LHCN-M2 (cell line): ENCODE measurements around the gene ARSB. TPM values are rescaled to one million over a fixed set of nuclear protein-coding genes. Genes with fewer than 3 reads are reported as not detected.
"Not testable (repeated sequence)": the region's sequence is repeated elsewhere in the genome, so short reads cannot be mapped to it uniquely, and the experiment has no call there.

Experiments used
- DNase-seq: peaks from one replicate; pipeline ENCODE4 v3.0.0-alpha.2; 2012; ENCODE audit warnings: low read depth
- total RNA-seq: library from RNA; depleted of rRNA; stranded (reverse); fragments of >200 nt; gene quantifications from 2 replicates; pipeline ENCODE4 v1.2.3, GENCODE V29; 2014

The ARSB gene
- total RNA-seq, 1 experiment from 2014 or later, result 27.3 TPM

DNA sequence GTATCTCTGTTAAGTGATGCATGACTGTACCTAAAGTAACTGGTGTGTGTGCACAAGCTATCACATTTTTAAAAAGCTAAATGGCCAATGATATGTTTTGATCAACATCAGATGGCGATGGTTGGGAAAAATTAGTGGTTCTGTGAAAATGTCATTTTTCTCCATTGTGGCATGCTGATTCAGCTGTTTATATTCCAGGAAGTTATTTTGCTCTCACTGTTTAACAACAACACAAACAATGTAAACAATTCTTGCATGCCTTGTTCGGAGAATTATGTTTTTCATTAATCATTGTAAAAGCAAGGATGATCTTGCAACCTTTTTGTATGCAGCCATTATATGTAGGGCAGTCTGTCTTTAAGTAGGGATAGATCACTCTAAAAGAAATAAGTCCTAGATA, 230.5 kb downstream of the ARSB start:
- DNase-seq, result no peak

DNA sequence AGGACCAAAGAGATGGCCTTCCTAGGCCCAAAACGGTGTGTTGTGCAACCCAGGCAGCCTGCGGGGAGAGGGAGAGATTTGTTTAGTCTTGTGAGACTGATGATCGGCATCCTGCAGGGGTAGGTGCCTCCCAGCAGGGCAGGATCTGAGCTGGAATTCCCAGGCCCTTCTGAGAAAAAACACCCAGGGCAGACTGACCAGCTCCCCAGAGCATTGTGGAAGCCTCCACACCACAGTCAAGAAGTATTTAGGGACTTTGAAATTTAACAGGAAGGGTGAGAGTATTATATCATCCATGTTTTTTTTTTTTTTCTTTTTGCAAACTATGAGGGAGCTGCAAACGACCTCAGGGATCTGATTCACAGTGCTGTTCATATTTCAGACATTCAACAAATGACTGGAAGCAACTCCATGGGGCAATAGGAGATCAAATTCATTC, 232.0 kb downstream of the ARSB start:
- peak; percentile 37 for DNase-seq

DNA sequence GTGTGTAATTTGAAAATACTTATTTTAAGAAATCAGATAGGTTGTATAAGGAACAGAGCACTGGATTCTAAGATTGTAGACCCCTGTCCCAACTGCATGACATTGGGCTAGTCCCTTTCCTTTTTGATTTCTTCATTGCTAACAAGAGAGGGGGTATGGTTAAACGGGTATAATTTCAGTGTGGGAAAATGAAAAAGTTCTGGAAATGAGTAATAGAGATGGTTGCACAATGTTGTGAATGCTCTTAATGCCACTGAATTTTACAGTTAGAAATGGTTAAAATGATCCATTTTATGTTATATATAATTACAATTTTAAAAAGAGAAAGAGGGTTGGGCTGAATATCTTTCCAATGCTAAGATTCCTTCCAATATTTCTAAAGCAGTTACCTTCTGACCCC, 233.2 kb downstream of the ARSB start:
- no peak for DNase-seq

DNA sequence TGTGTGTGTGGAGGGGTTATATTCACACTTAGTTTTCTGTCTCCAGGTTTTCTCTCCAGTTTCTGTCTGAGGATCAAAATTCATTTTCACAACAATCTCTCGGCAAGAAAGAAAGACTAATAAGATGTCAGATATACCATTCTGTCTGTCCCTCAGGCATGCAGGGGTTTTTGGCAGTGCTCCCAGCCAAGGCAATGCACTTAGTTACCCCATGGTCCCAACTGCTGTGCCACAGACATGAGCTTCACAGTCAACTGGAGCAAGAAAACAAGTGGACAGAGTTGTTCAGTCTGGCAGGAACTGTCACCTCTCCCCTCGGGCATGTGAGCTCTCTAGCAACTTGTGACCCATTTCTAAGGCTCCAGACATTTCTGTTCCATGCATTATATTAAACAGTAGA, 234.8 kb downstream of the ARSB start:
- no peak for DNase-seq

DNA sequence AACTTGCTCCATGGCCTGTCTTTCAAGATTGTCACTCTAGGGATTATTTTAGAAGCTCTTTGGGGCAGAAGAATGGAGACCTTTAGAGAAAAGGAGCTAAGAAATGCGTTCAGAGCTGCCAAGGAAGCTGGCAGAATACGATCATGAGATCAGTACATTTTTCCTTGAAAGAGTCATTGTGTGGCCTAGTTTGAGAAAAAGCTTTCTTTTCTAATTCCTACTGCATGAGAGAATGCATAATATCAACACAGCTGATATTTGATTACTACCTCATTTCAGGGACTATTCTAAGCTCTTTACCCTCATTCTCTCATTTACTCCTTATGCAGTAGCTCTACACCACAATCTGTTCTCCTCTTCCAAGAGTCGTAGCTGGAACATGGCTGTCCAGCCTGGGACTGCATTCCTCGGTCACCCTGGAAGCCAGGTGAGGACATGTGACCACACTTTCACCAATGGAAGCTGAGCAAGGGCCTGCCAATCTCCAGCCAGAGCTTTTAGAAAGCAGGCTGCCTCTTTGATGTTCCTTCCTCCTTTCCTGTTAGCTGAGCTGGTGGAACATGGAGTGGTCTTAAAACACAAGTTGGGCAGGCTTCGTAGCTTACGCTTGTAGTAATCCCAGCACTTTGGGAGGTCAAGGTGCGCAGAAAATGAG, 237.3 kb downstream of the ARSB start:
- DNase-seq, result peak; percentile 55

DNA sequence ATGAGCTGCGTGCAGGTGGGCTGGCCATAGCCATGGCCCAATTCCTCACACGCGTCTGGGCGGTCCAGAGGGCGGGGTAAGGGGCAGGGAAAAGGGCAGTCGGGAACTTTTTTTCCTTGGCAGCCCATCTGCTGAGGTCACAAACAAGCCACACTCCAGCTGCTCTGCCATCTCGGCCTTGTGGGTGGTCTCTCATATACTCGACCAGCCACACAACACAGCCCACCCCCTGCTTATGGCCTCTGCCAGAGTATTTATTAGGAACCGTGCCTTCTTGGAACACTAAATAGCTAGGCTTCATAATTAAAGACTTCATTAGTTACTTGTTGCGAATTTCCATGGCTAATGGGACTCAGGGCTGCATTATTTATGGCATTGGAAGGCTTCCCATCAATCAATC, 238.1 kb downstream of the ARSB start:
- DNase-seq, result no peak

DNA sequence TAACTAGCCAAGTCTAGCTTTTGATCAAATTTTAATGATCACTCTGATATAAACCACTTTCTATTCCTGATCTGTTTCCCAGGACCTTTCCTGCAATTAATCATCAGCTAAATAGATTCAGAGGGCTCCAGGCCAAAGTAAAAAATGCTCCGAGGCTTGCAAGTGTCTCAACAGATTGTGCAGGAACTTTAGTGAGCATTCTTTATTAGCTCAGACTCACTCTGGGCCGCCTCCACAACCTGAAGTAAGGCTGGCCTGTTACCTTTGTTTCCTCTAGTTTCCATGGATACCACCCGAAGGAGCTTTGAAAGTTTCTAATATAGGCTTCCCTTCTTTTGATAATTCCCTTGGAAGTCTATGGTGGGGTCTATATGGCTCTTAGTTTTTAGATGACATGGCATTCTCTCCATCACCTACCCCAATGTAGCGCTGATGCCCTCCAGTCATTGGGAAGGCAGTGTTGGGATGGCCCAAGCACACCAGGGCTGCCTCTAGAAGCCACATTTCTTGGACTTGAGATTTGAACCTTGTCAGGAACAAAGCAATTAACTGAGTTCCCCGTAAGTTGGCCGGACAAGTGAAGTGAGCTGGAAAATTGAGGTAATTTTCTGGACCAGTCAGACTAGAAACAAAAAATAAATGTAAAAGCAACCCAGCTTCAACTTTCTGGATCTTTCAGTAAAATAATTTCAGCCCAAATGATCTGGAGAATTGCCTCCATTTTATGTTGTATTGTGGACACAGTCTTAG, 238.9 kb downstream of the ARSB start:
- no peak for DNase-seq

DNA sequence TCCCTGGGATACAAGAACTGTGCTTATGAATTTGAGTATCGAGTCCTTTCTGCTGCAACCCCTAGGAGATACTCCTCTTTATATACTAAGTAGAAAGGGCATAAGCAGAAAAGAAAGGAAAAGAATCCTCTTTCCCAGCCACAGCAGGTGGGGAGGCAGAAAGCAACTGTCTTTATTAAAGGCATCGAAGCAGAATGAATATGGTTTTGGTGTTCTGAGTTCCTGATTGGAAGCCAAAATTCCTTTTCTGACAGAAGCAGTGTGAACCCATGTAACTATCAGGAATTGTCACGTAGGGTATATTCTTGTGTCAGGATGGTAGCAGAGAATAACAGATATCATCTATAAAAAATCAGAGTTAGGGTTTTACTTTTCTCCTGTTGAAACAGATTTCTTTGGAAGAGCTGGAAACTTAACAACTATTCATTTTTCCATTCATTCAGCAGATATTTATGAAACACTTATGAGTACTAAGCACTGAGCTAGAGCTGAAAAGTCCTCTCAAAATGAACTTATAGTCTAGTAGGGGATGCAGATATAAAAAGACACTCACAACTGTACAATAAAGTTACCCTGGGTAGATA, 240.1 kb downstream of the ARSB start:
- DNase-seq, result no peak

DNA sequence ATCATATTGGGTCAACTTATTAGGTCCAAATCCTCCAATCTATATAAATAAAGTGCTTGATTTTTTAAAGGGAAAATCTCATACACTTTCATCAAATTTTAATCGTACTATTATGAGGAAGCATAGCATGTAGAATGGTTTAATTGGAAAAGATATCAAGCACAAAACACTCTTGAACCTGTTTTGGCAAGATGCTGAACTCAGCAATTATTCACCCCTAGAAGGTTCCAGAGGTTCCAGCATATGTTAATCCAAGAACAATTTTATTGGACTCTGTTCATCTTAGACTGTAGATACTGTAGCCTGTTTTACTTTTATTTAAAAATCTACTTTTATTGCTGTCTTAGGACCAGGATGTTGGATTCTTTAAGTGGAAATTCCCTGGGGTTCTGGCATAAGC, 244.1 kb downstream of the ARSB start:
- DNase-seq, result no peak

DNA sequence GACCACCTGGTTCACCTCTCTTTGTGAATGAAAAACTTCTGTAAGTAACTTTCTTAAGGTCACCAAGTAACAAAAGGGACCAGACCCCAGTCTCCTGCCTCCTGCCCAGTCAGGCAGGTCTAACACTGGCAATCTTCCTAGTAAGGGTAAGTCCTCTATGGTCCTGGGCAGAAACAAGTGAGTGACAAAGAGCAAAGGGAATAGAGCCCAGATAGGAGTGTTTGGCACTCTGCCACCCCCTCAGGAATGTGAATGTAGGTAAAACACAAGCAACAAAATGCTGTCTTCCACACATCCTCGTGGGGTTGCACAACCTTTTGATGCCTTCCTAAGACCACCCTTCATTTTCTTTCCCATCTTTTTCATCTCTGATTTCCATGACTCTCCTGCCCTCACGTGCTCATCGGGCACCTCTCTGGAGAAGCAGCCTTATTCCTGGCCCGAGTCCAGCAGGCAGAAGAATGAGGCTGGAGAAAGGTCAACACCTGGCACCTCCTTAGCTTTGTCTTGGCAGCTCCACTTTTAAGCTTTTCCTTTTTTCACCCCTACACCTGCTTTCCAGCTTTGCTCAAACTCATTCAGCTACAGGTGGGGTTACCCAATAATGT, 246.3 kb downstream of the ARSB start:
- no peak for DNase-seq

DNA sequence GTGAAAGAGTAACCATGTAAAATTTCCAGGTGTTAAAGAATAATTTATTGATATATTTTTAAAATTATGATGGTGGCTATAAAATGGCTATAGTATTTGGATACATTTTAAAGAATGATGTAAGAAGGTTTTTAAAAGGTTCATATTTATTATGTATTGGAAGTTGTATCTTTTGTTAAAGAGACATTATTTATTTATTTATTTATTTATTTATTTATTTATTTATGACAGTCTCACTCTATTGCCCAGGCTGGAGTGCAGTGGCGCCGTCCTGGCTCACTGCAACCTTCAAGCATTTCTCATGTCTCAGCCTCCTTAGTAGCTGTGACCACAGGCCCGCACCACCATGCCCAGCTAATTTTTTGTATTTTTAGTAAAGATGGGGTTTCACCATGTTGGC, 247.0 kb downstream of the ARSB start:
- DNase-seq, result no peak

DNA sequence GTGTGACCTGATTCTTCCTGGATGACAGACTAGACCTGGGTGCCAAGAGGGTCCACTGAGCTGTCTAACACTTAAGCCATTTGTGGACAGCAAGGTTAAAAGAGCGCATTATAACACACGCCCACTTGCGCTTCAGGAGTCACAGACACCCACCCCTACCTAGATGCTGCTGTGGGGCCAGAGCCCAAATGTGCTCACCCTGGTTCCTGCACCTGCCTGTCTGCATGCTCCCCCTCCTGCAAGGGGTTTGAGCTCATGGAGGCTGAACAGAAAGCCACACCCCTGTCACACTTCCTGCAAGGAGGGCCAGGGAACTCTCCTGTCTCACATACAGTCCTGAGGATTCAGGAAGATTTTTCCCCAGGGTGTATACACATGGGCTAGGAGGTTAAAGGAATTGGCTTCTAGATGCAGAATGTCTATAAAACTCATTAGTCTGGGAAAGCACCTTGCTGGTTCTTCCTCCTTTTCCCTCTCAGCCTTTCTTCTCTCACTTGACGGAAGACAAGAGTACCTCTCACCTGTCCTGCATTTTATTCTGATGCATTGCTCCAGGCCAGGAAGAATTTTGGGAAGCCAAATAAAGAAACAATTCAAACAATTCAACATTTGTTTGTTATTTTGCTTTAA, 249.2 kb downstream of the ARSB start:
- no peak for DNase-seq

DNA sequence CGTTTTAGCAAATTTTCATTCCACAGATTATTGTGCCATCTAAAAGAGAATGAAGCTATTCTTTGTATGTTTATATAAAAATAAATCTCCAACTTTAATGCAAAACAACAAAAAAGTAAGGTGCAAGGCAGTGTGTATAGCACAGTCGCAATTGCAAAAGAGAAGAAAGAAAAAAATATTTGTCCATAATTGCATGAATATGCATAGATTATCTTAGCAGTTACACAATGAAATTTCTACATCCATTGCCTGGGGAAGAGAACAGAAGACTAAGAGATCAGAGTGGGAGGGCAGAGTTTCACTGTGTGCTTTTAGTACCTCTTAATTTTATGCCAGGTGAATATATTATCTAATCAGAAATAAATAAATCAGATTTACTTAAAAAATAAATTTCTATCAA, 250.2 kb downstream of the ARSB start:
- no peak for DNase-seq

DNA sequence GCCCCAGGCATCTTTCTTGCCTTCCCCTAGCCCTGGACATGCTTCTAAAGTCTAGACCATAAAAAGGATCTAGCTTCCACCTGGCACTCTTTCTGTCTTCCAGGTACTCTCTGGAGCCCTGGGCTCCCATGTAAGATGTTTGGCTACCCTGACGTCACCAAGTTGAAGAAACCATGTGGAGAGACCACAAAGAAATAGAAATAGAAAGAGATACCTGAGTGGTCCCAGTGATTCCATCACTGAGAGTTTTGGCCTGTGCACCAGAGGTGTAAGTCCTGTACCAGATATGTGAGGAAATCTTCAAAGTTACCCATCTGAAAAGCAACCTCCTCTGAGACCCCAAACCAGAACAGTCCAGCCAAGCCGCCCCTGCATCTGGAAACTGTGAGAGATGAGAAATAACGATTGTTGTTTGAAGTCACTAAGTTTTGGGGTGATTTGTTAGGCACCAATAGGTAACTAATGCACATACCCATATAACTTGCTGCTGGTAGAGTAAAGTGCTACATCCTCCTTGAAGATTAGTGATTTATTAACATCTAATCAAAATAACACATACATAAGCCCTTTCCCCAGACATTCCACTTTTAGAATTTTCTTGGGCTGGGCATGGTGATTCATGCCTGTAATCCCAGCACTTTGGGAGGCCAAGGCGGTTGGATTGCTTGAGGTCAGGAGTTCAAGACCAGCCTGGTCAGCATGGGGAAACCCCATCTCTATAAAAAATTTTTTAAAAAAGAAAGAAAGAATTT, 250.8 kb downstream of the ARSB start:
- DNase-seq, result no peak

DNA sequence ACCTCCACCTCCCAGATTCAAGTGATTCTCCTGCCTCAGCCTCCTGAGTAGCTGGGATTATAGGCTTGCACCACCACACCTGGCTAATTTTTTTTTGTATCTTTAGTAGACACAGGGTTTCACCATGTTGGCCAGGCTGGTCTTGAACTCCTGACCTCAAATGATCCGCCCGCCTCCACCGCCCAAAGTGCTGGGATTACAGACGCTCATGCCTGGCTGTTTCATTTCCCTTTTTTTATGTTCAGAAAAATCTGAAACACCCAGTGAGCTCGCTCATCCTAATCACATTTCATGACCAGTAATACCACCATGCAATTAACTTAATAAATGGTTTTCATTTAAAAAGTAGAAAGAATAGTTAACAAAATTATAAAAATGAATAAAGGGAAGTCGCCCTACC, 252.4 kb downstream of the ARSB start:
- DNase-seq, result not testable (repeated sequence)

DNA sequence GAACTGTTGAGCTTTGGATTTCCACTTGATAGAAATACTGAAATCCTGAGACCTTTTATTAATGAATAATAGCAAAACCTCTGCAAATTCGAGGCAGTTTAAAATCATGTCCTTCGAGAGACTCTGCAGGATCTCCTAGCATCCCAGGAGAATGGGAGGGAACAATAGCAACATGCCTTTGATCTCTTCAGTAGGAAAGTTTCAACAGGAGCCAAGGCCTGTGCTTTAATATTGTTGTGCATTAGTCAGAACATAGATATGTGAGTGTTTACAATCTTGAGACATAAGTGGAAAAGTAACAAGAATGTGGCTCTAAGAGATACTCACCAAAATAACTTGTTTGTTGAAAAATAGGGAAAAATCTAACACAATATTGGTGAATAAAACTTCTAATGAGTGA, 253.2 kb downstream of the ARSB start:
- peak; percentile 32 for DNase-seq

DNA sequence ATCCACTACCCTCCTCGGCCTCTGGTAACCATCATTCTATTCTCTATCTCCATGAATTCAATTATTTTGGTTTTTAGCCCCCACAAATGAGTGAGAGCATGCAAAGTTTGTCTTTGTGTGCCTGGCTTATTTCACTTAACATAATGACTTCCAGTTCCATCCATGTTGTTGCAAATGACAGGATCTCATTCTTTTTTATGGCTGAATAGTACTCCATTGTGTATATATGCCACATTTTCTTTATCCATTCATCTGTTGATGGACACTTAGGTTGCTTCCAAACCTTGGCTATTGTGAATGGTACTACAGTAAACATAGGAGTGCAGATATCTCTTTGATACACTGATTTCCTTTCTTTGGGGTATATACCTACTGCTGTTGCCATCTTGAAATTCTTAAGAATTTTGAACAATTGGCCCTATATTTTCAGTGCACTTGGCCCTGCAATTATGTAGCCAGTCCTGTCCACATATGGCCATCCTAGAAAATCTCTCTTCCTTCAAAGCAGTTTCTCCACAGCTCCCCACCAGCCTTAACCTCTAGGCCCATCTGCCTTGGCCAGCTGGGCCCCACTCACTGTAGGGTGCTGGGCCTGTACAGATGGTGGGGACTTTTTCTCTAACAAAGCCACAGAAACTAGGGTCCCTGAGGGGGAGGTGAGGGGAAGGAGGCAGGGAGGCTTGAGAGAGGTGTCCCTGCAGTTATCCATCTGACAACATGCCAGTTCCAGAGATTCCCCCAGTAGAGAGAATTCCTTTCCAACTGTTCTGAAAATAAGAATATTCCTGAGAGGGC, 254.6 kb downstream of the ARSB start:
- DNase-seq, result no peak

DNA sequence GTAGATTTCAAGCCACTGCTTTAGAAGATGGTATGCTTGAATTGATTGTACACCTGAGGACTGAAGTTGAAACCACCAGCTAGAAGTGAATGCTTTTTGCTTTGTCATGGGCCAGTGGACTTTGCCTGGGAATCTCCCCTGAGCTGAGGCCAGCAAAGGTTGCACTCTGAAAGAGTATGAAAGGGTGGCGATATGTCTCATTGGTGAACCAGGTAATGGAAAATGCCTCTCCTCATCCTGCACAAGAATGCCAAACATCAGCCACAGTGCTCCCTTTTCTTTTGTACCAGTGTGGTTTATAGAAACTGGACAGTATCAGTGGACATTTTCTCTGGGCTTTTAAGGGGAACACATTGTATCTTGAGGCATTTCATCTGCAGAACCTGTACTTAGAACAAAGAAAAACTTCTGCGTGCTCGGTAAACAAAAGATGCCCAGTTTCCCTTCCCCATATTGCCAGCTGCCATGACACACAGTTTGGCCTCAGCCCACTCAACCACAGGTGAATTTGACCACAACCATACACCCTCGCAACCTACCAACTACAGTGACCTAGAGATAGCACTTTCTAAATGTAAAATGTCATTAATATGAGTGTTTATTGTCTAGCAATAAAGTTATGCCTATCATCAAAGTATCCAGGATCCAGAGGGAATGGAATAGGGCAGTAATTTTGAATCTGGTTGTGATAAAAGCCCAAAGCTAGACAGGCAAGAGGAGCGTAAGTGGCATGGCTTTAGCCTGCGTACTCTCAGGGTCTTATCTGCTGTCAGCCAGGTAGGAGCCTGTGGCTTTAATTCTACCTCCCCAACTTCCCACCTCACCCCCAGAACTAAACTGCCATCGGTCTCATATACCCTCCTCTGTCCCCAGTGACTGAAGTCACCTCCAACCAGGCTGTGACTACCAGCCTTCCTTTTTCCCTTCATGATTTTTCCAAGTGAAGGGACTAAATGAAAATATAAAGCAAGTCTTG, 257.0 kb downstream of the ARSB start:
- no peak for DNase-seq
